Endothelial cell of umbilical vein (primary cell): Measurements from ENCODE around the gene FAM216A. TPM values are rescaled to one million over a fixed set of nuclear protein-coding genes. Genes with fewer than 3 reads are reported as not detected.
"Not testable (repeated sequence)": the region's sequence is repeated elsewhere in the genome, so short reads cannot be mapped to it uniquely, and the experiment has no call there.

ENCODE experiments used
- BruUV-seq: library from RNA; stranded (reverse); fragments of 400-500 nt; replicated peaks from 2 replicates; lab custom pipeline; 2021; lab: Mats Ljungman, UMichigan
- CTCF ChIA-PET: fragments of 300-600, 350-600 bp; sonication (Branson Sonifier 250); formaldehyde crosslinking; loops from one replicate; lab custom pipeline; 2021; ENCODE audit warnings: antibody characterized with exemption, inconsistent platforms; lab: Charles Lee
- POLR2A ChIA-PET: fragments of 300-600, 350-600 bp; sonication (Branson Sonifier 250); formaldehyde crosslinking; loops from one replicate; lab custom pipeline; 2021; ENCODE audit warnings: antibody characterized with exemption, inconsistent platforms; lab: Charles Lee
- DNase-seq: peaks from one replicate; pipeline ENCODE4 v3.0.0-alpha.2; 2011; ENCODE audit warnings: low read depth, low spot score
- FAIRE-seq: peaks from 2 replicates; lab custom pipeline; 2011; peaks lifted over from hg19 to GRCh38; lab: Jason Lieb, UNC
- H2AFZ ChIP-seq: 2 replicates; pipeline ENCODE4 v1.6.0; 2012; ENCODE audit warnings: low read depth, low read length, control low read depth, inconsistent platforms
- H3K27ac ChIP-seq: 2 replicates; pipeline ENCODE4 v1.5.1; 2011; ENCODE audit warnings: low read depth, mild to moderate bottlenecking, control low read depth, low read length, moderate library complexity; ENCODE audit not compliant: insufficient read depth
- H3K27me3 ChIP-seq, 2 experiments: 2 replicates each; pipeline versions ENCODE4 v1.6.0 to v1.6.1; 2011; ENCODE audit warnings: low read length in 2 of 2, mixed read lengths in 1 of 2; ENCODE audit not compliant: control insufficient read depth in 2 of 2, insufficient read depth in 2 of 2
- H3K36me3 ChIP-seq, 2 experiments: 2 replicates in 1 of 2; 3 replicates in 1 of 2; pipeline ENCODE4 v1.5.1; 2011; ENCODE audit warnings: low read length in 2 of 2, mild to moderate bottlenecking in 1 of 2, moderate library complexity in 1 of 2; ENCODE audit not compliant: control insufficient read depth in 2 of 2, insufficient read depth in 2 of 2; ENCODE audit errors: extremely low read depth in 1 of 2
- H3K4me1 ChIP-seq: 3 replicates; pipeline ENCODE4 v1.5.1; 2011; ENCODE audit warnings: mild to moderate bottlenecking, low read length; ENCODE audit not compliant: control insufficient read depth, insufficient read depth; ENCODE audit errors: extremely low read depth
- H3K4me2 ChIP-seq: 2 replicates; pipeline ENCODE4 v1.6.1; 2011; ENCODE audit warnings: low read length, control low read depth, mixed read lengths; ENCODE audit not compliant: insufficient read depth
- H3K4me3 ChIP-seq, 3 experiments: fragments of 200-600 bp in 1 of 3; sonication (generic), shearing (Covaris generic) in 1 of 3; replicated peaks in 1 of 3; 2 replicates each; pipeline ENCODE4 v1.5.1; 2011 to 2016; ENCODE audit warnings: control low read depth in 3 of 3, low read length in 3 of 3, mild to moderate bottlenecking in 2 of 3, inconsistent platforms in 1 of 3, low read depth in 1 of 3, moderate library complexity in 1 of 3; ENCODE audit not compliant: insufficient read depth in 1 of 3
- H3K79me2 ChIP-seq: 2 replicates; pipeline ENCODE4 v1.6.0; 2012; ENCODE audit warnings: low read length, inconsistent platforms; ENCODE audit not compliant: control insufficient read depth, insufficient read depth
- H3K9ac ChIP-seq: replicated peaks from 2 replicates; pipeline ENCODE3; 2011; ENCODE audit warnings: low read length, control low read depth; ENCODE audit not compliant: insufficient read depth; ENCODE audit errors: extremely low read depth
- H3K9me1 ChIP-seq: replicated peaks from 3 replicates; pipeline ENCODE4 v1.6.0; 2011; ENCODE audit warnings: mild to moderate bottlenecking, low read length; ENCODE audit not compliant: control insufficient read depth, insufficient read depth; ENCODE audit errors: extremely low read depth
- H3K9me3 ChIP-seq: replicated peaks from 2 replicates; pipeline ENCODE4 v1.5.1; 2012; ENCODE audit warnings: low read length, inconsistent platforms; ENCODE audit not compliant: control insufficient read depth, insufficient read depth
- H4K20me1 ChIP-seq: replicated peaks from 2 replicates; pipeline ENCODE3; 2011; ENCODE audit warnings: mild to moderate bottlenecking, low read length; ENCODE audit not compliant: control insufficient read depth, insufficient read depth; ENCODE audit errors: extremely low read depth
- CTCF ChIP-seq, 2 donors: IDR thresholded peaks; 1 replicate in 1 of 2; 2 replicates in 1 of 2; pipeline ENCODE4 v1.5.1; 2011; ENCODE audit warnings: low read length in 2 of 2, mild to moderate bottlenecking in 2 of 2, moderate library complexity in 2 of 2, control low read depth in 1 of 2, inconsistent platforms in 1 of 2, low read depth in 1 of 2; ENCODE audit not compliant: insufficient read depth in 1 of 2; ENCODE audit errors: extremely low read depth in 1 of 2
- EZH2 ChIP-seq: IDR thresholded peaks from 2 replicates; pipeline ENCODE4 v1.6.1; 2012; ENCODE audit warnings: borderline replicate concordance, low read depth, mild to moderate bottlenecking, moderate library complexity, low read length, inconsistent platforms; ENCODE audit not compliant: severe bottlenecking
- FOS ChIP-seq: IDR thresholded peaks from 2 replicates; pipeline ENCODE4 v1.6.1; 2011; ENCODE audit warnings: mild to moderate bottlenecking, low read length, moderate library complexity, borderline replicate concordance; ENCODE audit not compliant: insufficient read depth
- JUN ChIP-seq: IDR thresholded peaks from 2 replicates; pipeline ENCODE4 v1.6.1; 2011; ENCODE audit warnings: borderline replicate concordance, low read depth; ENCODE audit not compliant: insufficient read length, insufficient read depth
- MAX ChIP-seq: IDR thresholded peaks from 2 replicates; pipeline ENCODE4 v1.6.1; 2011; ENCODE audit not compliant: insufficient read depth, insufficient read length
- MYC ChIP-seq: IDR thresholded peaks from one replicate; pipeline ENCODE4 v1.6.1; 2011; ENCODE audit warnings: mild to moderate bottlenecking, low read depth, low read length
- POLR2A ChIP-seq: IDR thresholded peaks from 2 replicates; pipeline ENCODE4 v1.6.1; 2012; ENCODE audit warnings: low read depth, mild to moderate bottlenecking, control low read depth, low read length
- POLR2AphosphoS5 ChIP-seq: IDR thresholded peaks from 2 replicates; pipeline ENCODE4 v1.6.1; 2012; ENCODE audit warnings: low read depth, mild to moderate bottlenecking, control low read depth, low read length, moderate library complexity; ENCODE audit not compliant: insufficient read depth
- dilution Hi-C: fragments of 300-500 bp; cut with MboI; formaldehyde crosslinking; loops from one replicate; pipeline ENCODE4 v1.15.0; 2019; ENCODE audit warnings: low sequenced_read_pairs; ENCODE audit not compliant: extremely low pct_ligation_motif_present
- intact Hi-C: fragments of 100-400 bp; cut with micrococcal nuclease; formaldehyde crosslinking; loops from one replicate; pipeline ENCODE4 v1.10.0; 2022
- polyA plus RNA-seq, 4 experiments: library from polyadenylated mRNA; depleted of rRNA in 3 of 4; stranded (reverse) in 3 of 4; unstranded in 1 of 4; fragments of >200 nt; gene quantifications; 2 replicates each; pipeline versions ENCODE4 v1.2.1 to v1.2.3, GENCODE V29; 2011 to 2012; ENCODE audit warnings: missing spikeins in 1 of 4
- total RNA-seq: library from RNA; stranded (reverse); gene quantifications from 2 replicates; pipeline ENCODE4 v1.2.3, GENCODE V29; 2021

The FAM216A gene
- total and polyA plus RNA-seq, 2 donors (not counting 3 experiments of a cell fraction or from before 2014, with no cell fraction given): 11.6 to 11.7 TPM

GRCh38 chr12:110465024-110465423 is 3.6 kb upstream of the FAM216A start:
- no peak overlapping the region for H3K4me3 ChIP-seq
- dilution Hi-C loops: no loop called here
- no peak overlapping the region for H3K27ac ChIP-seq
- H3K9ac ChIP-seq: no peak overlapping the region
- no peaks in the 10 kb centered on the region for H4K20me1 ChIP-seq
- peaks cover 19% of the 10 kb centered on the region for H3K79me2 ChIP-seq
- FAIRE-seq (no peak), DNase-seq (no peak)
- POLR2A ChIA-PET: no interaction called here
- H3K27me3 ChIP-seq: no peaks in the 10 kb centered on the region
- TF ChIP-seq MAX (no peak), CTCF (IDR thresholded peaks at IDR 0.05; ENCODE audit: extremely low read depth in 1 of 2, insufficient read depth in 1 of 2, low read depth in 1 of 2, low read length in 2 of 2) (no peak), MYC (no peak), JUN (no peak), EZH2 (no peak), FOS (no peak), POLR2A (no peak), POLR2AphosphoS5 (no peak)
- CTCF ChIA-PET: interaction anchor here (1.8 kb wide), 1 partner anchor 15 kb away, joined by 4 read pairs; the partner anchor contains the start of gene ARPC3
- BruUV-seq: no TSS peak
- H3K9me1 ChIP-seq: no peaks in the 10 kb centered on the region
- no peak overlapping the region for H2AFZ ChIP-seq
- peaks cover 2% of the 10 kb centered on the region in 2 experiments for H3K36me3 ChIP-seq
- intact Hi-C loops: loop anchor here (5.0 kb wide), 1 partner anchor 117 kb away; the partner anchor contains the start of gene PPTC7
- H3K4me2 ChIP-seq: no peak overlapping the region
- H3K4me1 ChIP-seq: peaks cover 13% of the 10 kb centered on the region
- H3K9me3 ChIP-seq: no peaks in the 10 kb centered on the region

GRCh38 chr12:110465765-110466164 is 2.9 kb upstream of the FAM216A start:
- H3K27ac ChIP-seq, H3K4me2 ChIP-seq, H4K20me1 ChIP-seq, FAIRE-seq, H3K36me3 ChIP-seq, H2AFZ ChIP-seq, H3K27me3 ChIP-seq, H3K4me3 ChIP-seq, H3K9me1 ChIP-seq, dilution Hi-C loops, DNase-seq, BruUV-seq, POLR2A ChIA-PET, H3K9ac ChIP-seq, H3K9me3 ChIP-seq: not testable (repeated sequence)
- intact Hi-C loops: loop anchor here (5.0 kb wide), 1 partner anchor 117 kb away; the partner anchor contains the start of gene PPTC7
- CTCF ChIA-PET: interaction anchor here (0.7 kb wide), 1 partner anchor 16 kb away, joined by 3 read pairs; the partner anchor contains the start of gene ARPC3
- Histone ChIP-seq H3K4me1 (peaks cover 13% of the 10 kb centered on the region), H3K79me2 (peaks cover 22% of the 10 kb centered on the region)
